Subcutaneous preadipocyte (primary cell): ENCODE results near the gene PAX7. TPM values are rescaled to one million over a fixed set of nuclear protein-coding genes. Genes with fewer than 3 reads are reported as not detected.

Source experiments
- small RNA-seq: library from RNA; depleted of rRNA; stranded (forward); fragments of <200 nt; gene quantifications from one replicate; pipeline ENCODE3, GENCODE V24; 2012
- total RNA-seq: library from RNA; depleted of rRNA; stranded (reverse); fragments of >200 nt; gene quantifications from 2 replicates; pipeline ENCODE4 v1.2.3, GENCODE V29; 2012

Gene PAX7
- total RNA-seq, result not detected in 2 replicates

GRCh38 chr1:18630511-18631495 lies at the start of gene PAX7:
Gene PAX7 (plus strand): TSS chr1:18630846. CDS start chr1:18631604, 758 bp downstream.

Small RNA genes within 50 kb of the gene (small RNA-seq; reads per million reads assigned to genes)
- not detected for gene AL031737.1

Other genes starting within 250 kb of the PAX7 start
- gene KLHDC7A, start 149.9 kb upstream of the PAX7 start, total RNA-seq, result not detected in 2 replicates
- not detected in 2 replicates for gene TAS1R2, start 228.8 kb downstream of the PAX7 start, total RNA-seq